Measurements from ENCODE around the gene CDH4. TPM values are rescaled to one million over a fixed set of nuclear protein-coding genes. Genes with fewer than 3 reads are reported as not detected.

Gene CDH4
- total and polyA plus RNA-seq, 9 of the 15 experiments (the other 6 are each of a cell fraction or from before 2014, with no cell fraction given) = 0.04 TPM; not detected in 8

DNA sequence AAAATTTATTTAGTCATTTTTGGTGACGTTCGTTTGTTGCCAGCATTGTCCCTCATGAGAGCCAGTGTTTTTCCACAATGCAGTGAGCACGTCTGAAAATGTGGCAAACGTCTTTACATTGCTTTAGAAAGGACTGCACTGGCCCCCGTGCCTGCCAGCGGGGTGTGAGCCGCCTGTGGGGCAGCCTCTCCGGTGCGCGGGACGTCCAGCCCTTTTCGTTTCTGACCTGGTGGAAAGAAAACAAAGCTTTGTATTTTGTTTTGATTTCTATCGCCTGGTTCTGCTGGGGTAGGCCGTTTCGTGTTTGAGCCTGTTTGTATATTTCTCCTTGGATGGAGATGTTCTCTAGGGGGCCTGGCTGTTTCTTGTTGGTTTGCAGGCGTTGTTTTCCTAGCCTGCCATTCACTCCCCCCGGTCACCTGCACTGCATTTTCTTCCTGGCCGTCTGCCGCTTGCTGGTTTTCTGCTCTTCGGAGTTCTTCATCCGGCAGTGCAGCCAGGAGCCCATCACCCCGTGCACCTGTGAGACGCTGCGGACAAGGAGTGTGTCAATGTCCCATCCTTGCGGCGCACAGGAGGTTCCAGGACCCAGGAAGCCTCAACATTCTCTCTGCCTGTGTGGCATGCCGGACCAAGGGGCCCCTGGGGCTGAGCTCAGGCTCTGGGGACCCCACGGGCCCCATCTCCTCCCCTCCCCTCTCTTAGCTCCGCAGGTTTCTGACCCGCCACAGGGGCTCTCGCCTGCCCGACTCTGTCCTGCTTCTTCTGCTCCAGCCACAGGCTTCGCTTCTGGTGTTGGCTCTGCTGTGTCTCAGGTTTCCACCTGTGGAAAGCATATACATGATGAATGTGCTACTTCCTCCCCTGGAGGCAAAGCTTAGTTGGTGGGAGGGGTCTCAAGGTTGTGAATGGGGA is 100.5 kb downstream of the CDH4 start:
- no TSS peak for BruUV-seq (replicated peaks)
- Histone ChIP-seq H3K27me3 (ENCODE audit: control insufficient read depth in 2 of 2, insufficient read depth in 2 of 2, low read length in 2 of 2) (peaks cover under 1 to 36% of the 10 kb centered on the region in 2 experiments; a peak in 3 of 5 replicates), H3K79me2 (ENCODE audit: control insufficient read depth, insufficient read depth, low read length) (no peaks in the 10 kb centered on the region), H3K4me3 (no peak overlapping the region), H3K4me2 (ENCODE audit: insufficient read depth, low read length) (no peak overlapping the region), H4K20me1 (replicated peaks; ENCODE audit: control insufficient read depth, insufficient read depth, low read length) (0 out of 2 replicates have a peak, but pooled peaks cover 3% of the 10 kb centered on the region), H3K9me3 (replicated peaks; ENCODE audit: control insufficient read depth, insufficient read depth, low read depth, low read length) (no peaks in the 10 kb centered on the region), H3K27ac (ENCODE audit: extremely low read depth, low read depth, low read length) (no peak overlapping the region), H3K36me3 (ENCODE audit: control insufficient read depth, insufficient read depth, low read length) (no peaks in the 10 kb centered on the region), H2AFZ (ENCODE audit: low read depth, low read length) (no peak overlapping the region), H3K4me1 (replicated peaks in 1 of 2; ENCODE audit: control insufficient read depth in 2 of 2, insufficient read depth in 2 of 2, low read length in 2 of 2) (no peaks in the 10 kb centered on the region), H3K9me1 (ENCODE audit: control insufficient read depth, insufficient read depth, low read length) (no peaks in the 10 kb centered on the region), H3K9ac (ENCODE audit: insufficient read depth in 1 of 2, low read depth in 2 of 2, low read length in 2 of 2) (no peak overlapping the region)
- in situ Hi-C loops (cut with MboI) = no loop called here
- ATAC-seq (no peak), FAIRE-seq (no peak), DNase-seq (ENCODE audit: extremely low read depth in 1 of 4, low spot score in 3 of 4) (no peak)
- WGBS (ENCODE audit: insufficient coverage, low coverage, missing lambda C conversion rate) = 2% methylated on average over 28 of the region's 33 CpGs
- POLR2A ChIA-PET = no interaction called here
- CTCF ChIA-PET (ENCODE audit: low intra/inter-chr PET ratio) = no interaction called here
- TF ChIP-seq, protein P1, sequence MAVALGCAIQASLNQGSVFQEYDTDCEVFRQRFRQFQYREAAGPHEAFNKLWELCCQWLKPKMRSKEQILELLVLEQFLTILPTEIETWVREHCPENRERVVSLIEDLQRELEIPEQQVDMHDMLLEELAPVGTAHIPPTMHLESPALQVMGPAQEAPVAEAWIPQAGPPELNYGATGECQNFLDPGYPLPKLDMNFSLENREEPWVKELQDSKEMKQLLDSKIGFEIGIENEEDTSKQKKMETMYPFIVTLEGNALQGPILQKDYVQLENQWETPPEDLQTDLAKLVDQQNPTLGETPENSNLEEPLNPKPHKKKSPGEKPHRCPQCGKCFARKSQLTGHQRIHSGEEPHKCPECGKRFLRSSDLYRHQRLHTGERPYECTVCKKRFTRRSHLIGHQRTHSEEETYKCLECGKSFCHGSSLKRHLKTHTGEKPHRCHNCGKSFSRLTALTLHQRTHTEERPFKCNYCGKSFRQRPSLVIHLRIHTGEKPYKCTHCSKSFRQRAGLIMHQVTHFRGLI (CRISPR knock-in tag; IDR thresholded peaks at IDR 0.05) = no peak
- TF ChIP-seq, protein P2, sequence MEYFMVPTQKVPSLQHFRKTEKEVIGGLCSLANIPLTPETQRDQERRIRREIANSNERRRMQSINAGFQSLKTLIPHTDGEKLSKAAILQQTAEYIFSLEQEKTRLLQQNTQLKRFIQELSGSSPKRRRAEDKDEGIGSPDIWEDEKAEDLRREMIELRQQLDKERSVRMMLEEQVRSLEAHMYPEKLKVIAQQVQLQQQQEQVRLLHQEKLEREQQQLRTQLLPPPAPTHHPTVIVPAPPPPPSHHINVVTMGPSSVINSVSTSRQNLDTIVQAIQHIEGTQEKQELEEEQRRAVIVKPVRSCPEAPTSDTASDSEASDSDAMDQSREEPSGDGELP (CRISPR knock-in tag; IDR thresholded peaks at IDR 0.05; ENCODE audit: borderline replicate concordance) = no peak
- TF ChIP-seq, protein P3, sequence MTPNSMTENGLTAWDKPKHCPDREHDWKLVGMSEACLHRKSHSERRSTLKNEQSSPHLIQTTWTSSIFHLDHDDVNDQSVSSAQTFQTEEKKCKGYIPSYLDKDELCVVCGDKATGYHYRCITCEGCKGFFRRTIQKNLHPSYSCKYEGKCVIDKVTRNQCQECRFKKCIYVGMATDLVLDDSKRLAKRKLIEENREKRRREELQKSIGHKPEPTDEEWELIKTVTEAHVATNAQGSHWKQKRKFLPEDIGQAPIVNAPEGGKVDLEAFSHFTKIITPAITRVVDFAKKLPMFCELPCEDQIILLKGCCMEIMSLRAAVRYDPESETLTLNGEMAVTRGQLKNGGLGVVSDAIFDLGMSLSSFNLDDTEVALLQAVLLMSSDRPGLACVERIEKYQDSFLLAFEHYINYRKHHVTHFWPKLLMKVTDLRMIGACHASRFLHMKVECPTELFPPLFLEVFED (CRISPR knock-in tag; conservative IDR thresholded peaks at IDR 0.05) = no peak
- TF ChIP-seq NR2F6 (CRISPR knock-in tag; IDR thresholded peaks at IDR 0.05) = no peak
- intact Hi-C loops (cut with micrococcal nuclease) = no loop called here
